ENCODE data around the gene SUCO.

DNA sequence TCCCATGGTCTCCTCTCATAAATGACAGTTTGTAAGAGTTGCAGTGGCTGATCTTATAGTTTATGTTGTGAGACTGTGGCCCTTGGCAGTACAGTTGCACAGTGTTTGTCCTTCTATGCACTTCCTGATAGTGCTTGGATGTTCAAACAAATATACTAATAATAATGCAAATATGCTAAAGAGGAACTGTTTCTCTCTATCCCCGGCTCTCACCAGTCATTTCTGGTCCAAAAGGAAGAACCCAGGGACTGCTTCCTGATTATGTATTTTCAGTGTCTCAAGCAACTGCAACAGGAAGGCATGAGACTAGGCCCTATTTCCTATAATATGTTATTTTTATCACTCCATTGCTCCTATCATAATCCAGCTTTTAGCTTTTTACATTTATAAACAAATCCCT, 17.0 kb upstream of the SUCO start:
- no peak for TF ChIP-seq EZH2 (IDR thresholded peaks at IDR 0.05; ENCODE audit: borderline replicate concordance, low read depth, low read length, poor library complexity, severe bottlenecking)
- TF ChIP-seq, protein P1, sequence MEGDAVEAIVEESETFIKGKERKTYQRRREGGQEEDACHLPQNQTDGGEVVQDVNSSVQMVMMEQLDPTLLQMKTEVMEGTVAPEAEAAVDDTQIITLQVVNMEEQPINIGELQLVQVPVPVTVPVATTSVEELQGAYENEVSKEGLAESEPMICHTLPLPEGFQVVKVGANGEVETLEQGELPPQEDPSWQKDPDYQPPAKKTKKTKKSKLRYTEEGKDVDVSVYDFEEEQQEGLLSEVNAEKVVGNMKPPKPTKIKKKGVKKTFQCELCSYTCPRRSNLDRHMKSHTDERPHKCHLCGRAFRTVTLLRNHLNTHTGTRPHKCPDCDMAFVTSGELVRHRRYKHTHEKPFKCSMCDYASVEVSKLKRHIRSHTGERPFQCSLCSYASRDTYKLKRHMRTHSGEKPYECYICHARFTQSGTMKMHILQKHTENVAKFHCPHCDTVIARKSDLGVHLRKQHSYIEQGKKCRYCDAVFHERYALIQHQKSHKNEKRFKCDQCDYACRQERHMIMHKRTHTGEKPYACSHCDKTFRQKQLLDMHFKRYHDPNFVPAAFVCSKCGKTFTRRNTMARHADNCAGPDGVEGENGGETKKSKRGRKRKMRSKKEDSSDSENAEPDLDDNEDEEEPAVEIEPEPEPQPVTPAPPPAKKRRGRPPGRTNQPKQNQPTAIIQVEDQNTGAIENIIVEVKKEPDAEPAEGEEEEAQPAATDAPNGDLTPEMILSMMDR (conservative IDR thresholded peaks at IDR 0.05; ENCODE audit: low read depth, low read length), result no peak
